Mucosa of rectum (tissue), 2 donors: ENCODE data around the gene GALNT9.

Experiments used
- H3K27ac ChIP-seq, 2 donors: one replicate each; pipeline ENCODE4 v1.7.0; 2013; ENCODE audit warnings: inconsistent platforms in 2 of 2, low read depth in 2 of 2, low read length in 2 of 2
- H3K27me3 ChIP-seq, 2 donors: one replicate each; pipeline ENCODE4 v1.7.0; 2013; ENCODE audit warnings: low read length in 2 of 2; ENCODE audit not compliant: control insufficient read depth in 2 of 2, insufficient read depth in 2 of 2
- H3K36me3 ChIP-seq, 2 donors: one replicate each; pipeline ENCODE4 v1.7.0; 2013; ENCODE audit warnings: low read length in 2 of 2; ENCODE audit not compliant: control insufficient read depth in 2 of 2, insufficient read depth in 2 of 2
- H3K4me1 ChIP-seq, 2 donors: one replicate each; pipeline ENCODE4 v1.7.0; 2013; ENCODE audit warnings: low read length in 2 of 2, mild to moderate bottlenecking in 1 of 2; ENCODE audit not compliant: control insufficient read depth in 2 of 2, insufficient read depth in 2 of 2
- H3K4me3 ChIP-seq, 2 donors: one replicate each; pipeline ENCODE4 v1.7.0; 2013; ENCODE audit warnings: low read length in 2 of 2
- H3K9ac ChIP-seq, 2 donors: one replicate each; pipeline ENCODE4 v1.7.0; 2013; ENCODE audit warnings: low read length in 2 of 2, low read depth in 1 of 2, mild to moderate bottlenecking in 1 of 2
- H3K9me3 ChIP-seq, 2 donors: one replicate each; pipeline ENCODE4 v1.7.0; 2013; ENCODE audit warnings: low read length in 2 of 2; ENCODE audit not compliant: control insufficient read depth in 2 of 2
- donor health status: healthy.
- donor health status: Normal muscosa, but diverticular disease.

GALNT9 gene

GRCh38 chr12:132277374-132277941, 51.9 kb downstream of the GALNT9 start:
- no peak overlapping the region for H3K27ac ChIP-seq
- peak overlapping the region in 1 of 2 donors; percentile 20 for H3K4me3 ChIP-seq

GRCh38 chr12:132276827-132277373, 52.5 kb downstream of the GALNT9 start:
- Histone ChIP-seq H3K27me3 (peaks cover 0 to 8% of the 10 kb centered on the region in 2 donors), H3K36me3 (no peaks in the 10 kb centered on the region), H3K9me3 (no peaks in the 10 kb centered on the region), H3K9ac (no peak overlapping the region), H3K4me1 (peaks cover 4 to 6% of the 10 kb centered on the region in 2 donors), H3K27ac (no peak overlapping the region), H3K4me3 (no peak overlapping the region)

More at GRCh38 chr12:132277374-132277941, 51.9 kb downstream of the GALNT9 start:
- H3K36me3 ChIP-seq, result no peaks in the 10 kb centered on the region
- no peaks in the 10 kb centered on the region for H3K9me3 ChIP-seq
- peaks cover 0 to 8% of the 10 kb centered on the region in 2 donors for H3K27me3 ChIP-seq
- no peak overlapping the region for H3K9ac ChIP-seq
- H3K4me1 ChIP-seq, result peaks cover 4 to 6% of the 10 kb centered on the region in 2 donors

- no peak overlapping the region for H3K4me3 ChIP-seq
- H3K27me3 ChIP-seq, result peaks cover 0 to 8% of the 10 kb centered on the region in 2 donors
- H3K9ac ChIP-seq, result no peak overlapping the region
- no peak overlapping the region for H3K27ac ChIP-seq
- no peaks in the 10 kb centered on the region for H3K9me3 ChIP-seq
- H3K36me3 ChIP-seq, result no peaks in the 10 kb centered on the region
- peaks cover 4 to 6% of the 10 kb centered on the region in 2 donors for H3K4me1 ChIP-seq
These were observed 53.1 kb downstream of the GALNT9 start for GRCh38 chr12:132276066-132276826.

GRCh38 chr12:132275631-132276030, 53.8 kb downstream of the GALNT9 start:
- H3K4me3 ChIP-seq, result no peak overlapping the region
- H3K27me3 ChIP-seq, result peaks cover 0 to 8% of the 10 kb centered on the region in 2 donors
- H3K9ac ChIP-seq, result no peak overlapping the region
- H3K4me1 ChIP-seq, result peaks cover 4 to 6% of the 10 kb centered on the region in 2 donors
- no peak overlapping the region for H3K27ac ChIP-seq
- no peaks in the 10 kb centered on the region for H3K36me3 ChIP-seq
- H3K9me3 ChIP-seq, result no peaks in the 10 kb centered on the region

GRCh38 chr12:132275110-132275531, 54.3 kb downstream of the GALNT9 start:
- Histone ChIP-seq H3K4me3 (peak overlapping the region; percentile 37 to 58), H3K36me3 (no peaks in the 10 kb centered on the region), H3K9me3 (no peaks in the 10 kb centered on the region), H3K9ac (no peak overlapping the region), H3K27ac (no peak overlapping the region), H3K27me3 (peaks cover 0 to 8% of the 10 kb centered on the region in 2 donors), H3K4me1 (peaks cover 4 to 6% of the 10 kb centered on the region in 2 donors)

GRCh38 chr12:132273992-132274334, 55.4 kb downstream of the GALNT9 start:
- H3K9ac ChIP-seq, result no peak overlapping the region
- H3K36me3 ChIP-seq, result no peaks in the 10 kb centered on the region
- H3K4me1 ChIP-seq, result peaks cover 4 to 6% of the 10 kb centered on the region in 2 donors
- no peak overlapping the region for H3K27ac ChIP-seq
- H3K27me3 ChIP-seq, result peaks cover 0 to 8% of the 10 kb centered on the region in 2 donors
- no peaks in the 10 kb centered on the region for H3K9me3 ChIP-seq
- no peak overlapping the region for H3K4me3 ChIP-seq

- Histone ChIP-seq H3K9me3 (no peaks in the 10 kb centered on the region), H3K9ac (no peak overlapping the region), H3K4me1 (peaks cover 4 to 6% of the 10 kb centered on the region in 2 donors), H3K36me3 (no peaks in the 10 kb centered on the region), H3K4me3 (no peak overlapping the region), H3K27me3 (peaks cover 0 to 8% of the 10 kb centered on the region in 2 donors), H3K27ac (no peak overlapping the region)
These were observed 56.7 kb downstream of the GALNT9 start for GRCh38 chr12:132272711-132273110.

- Histone ChIP-seq H3K9me3 (no peaks in the 10 kb centered on the region), H3K36me3 (no peaks in the 10 kb centered on the region), H3K4me1 (peaks cover 4 to 6% of the 10 kb centered on the region in 2 donors), H3K4me3 (no peak overlapping the region), H3K27ac (no peak overlapping the region), H3K9ac (no peak overlapping the region), H3K27me3 (peaks cover 0 to 3% of the 10 kb centered on the region in 2 donors)
These were observed 57.7 kb downstream of the GALNT9 start for GRCh38 chr12:132271755-132272092.

- H3K9me3 ChIP-seq, result no peaks in the 10 kb centered on the region
- H3K36me3 ChIP-seq, result no peaks in the 10 kb centered on the region
- H3K4me1 ChIP-seq, result peaks cover 4 to 6% of the 10 kb centered on the region in 2 donors
- no peak overlapping the region for H3K9ac ChIP-seq
- H3K27me3 ChIP-seq, result no peaks in the 10 kb centered on the region
- H3K4me3 ChIP-seq, result no peak overlapping the region
- no peak overlapping the region for H3K27ac ChIP-seq
These were observed 58.2 kb downstream of the GALNT9 start for GRCh38 chr12:132270969-132271754.

GRCh38 chr12:132270516-132270915, 58.9 kb downstream of the GALNT9 start:
- H3K4me1 ChIP-seq, result peaks cover 4 to 6% of the 10 kb centered on the region in 2 donors
- H3K27me3 ChIP-seq, result no peaks in the 10 kb centered on the region

More at GRCh38 chr12:132270516-132270915, 58.9 kb downstream of the GALNT9 start:
- Histone ChIP-seq H3K4me3 (no peak overlapping the region), H3K9ac (no peak overlapping the region), H3K9me3 (no peaks in the 10 kb centered on the region), H3K36me3 (no peaks in the 10 kb centered on the region), H3K27ac (no peak overlapping the region)
